Testis (tissue), 2 donors: Measurements from ENCODE around the gene PGP.

Source experiments
- CTCF ChIP-seq, 3 experiments: fragments of 450-650 bp in 2 of 3; fragments of 200-600 bp in 1 of 3; sonication (generic) in 1 of 3; IDR thresholded peaks; one replicate each; pipeline ENCODE4 v1.5.1; 2016 to 2019; ENCODE audit warnings: antibody characterized with exemption in 3 of 3, mild to moderate bottlenecking in 2 of 3, moderate library complexity in 1 of 3
- POLR2A ChIP-seq: fragments of 450-650 bp; IDR thresholded peaks from one replicate; pipeline ENCODE4 v1.6.1; 2017; ENCODE audit warnings: antibody characterized with exemption, mild to moderate bottlenecking, moderate library complexity

GRCh38 chr16:2211923-2212347 is 2.7 kb downstream of the PGP start:
- TF ChIP-seq POLR2A (no peak), CTCF (IDR thresholded peaks at IDR 0.05) (no peak)
